SK-N-SH (cell line): ENCODE data around the gene GUK1. TPM values are rescaled to one million over a fixed set of nuclear protein-coding genes. Genes with fewer than 3 reads are reported as not detected.

Experiments used
- CTCF ChIA-PET: fragments of 300-600, 350-600 bp; formaldehyde crosslinking; extraction: SDS; loops from one replicate; lab custom pipeline; 2021; lab: Yijun Ruan, JAX
- POLR2A ChIA-PET: fragments of 350-600 bp; sonication (Branson Sonifier 250); formaldehyde crosslinking; extraction: SDS; loops from one replicate; lab custom pipeline; 2020; ENCODE audit warnings: antibody characterized with exemption, inconsistent platforms; lab: Yijun Ruan, JAX
- DNase-seq: peaks from one replicate; pipeline ENCODE4 v3.0.0; 2012
- H2AFZ ChIP-seq: fragments of 200-600 bp; sonication (generic); 2 replicates; pipeline ENCODE4 v1.8.1; 2016; ENCODE audit warnings: antibody characterized with exemption, mild to moderate bottlenecking, low read depth
- H3F3A ChIP-seq: fragments of 200-600 bp; sonication (generic); replicated peaks from 2 replicates; pipeline ENCODE3; 2016; ENCODE audit warnings: antibody characterized with exemption, mild to moderate bottlenecking; ENCODE audit not compliant: insufficient read depth
- H3K27ac ChIP-seq, 2 experiments: fragments of 200-500 bp in 1 of 2; fragments of 200-600 bp in 1 of 2; sonication (Bioruptor generic) in 1 of 2; sonication (generic), shearing (Covaris generic) in 1 of 2; 2 replicates each; pipeline versions ENCODE4 v1.5.1 to v1.6.1; 2014 to 2016; ENCODE audit warnings: low read depth in 2 of 2, inconsistent platforms in 1 of 2, low read length in 1 of 2, mild to moderate bottlenecking in 1 of 2, mixed read lengths in 1 of 2
- H3K27me3 ChIP-seq: fragments of 200-600 bp; sonication (generic), shearing (Covaris generic); 2 replicates; pipeline ENCODE4 v1.6.1; 2016; ENCODE audit warnings: mixed run types; ENCODE audit not compliant: insufficient read depth
- H3K36me3 ChIP-seq, 2 experiments: fragments of 200-500 bp in 1 of 2; fragments of 200-600 bp in 1 of 2; sonication (Bioruptor generic) in 1 of 2; sonication (generic) in 1 of 2; replicated peaks in 1 of 2; 2 replicates each; pipeline versions ENCODE3 to v1.5.1; 2014 to 2016; ENCODE audit warnings: low read length in 1 of 2, mild to moderate bottlenecking in 1 of 2; ENCODE audit not compliant: insufficient read depth in 2 of 2, control insufficient read depth in 1 of 2
- H3K4me1 ChIP-seq, 2 experiments: fragments of 200-500 bp in 1 of 2; fragments of 200-600 bp in 1 of 2; sonication (Bioruptor generic) in 1 of 2; sonication (generic), shearing (Covaris generic) in 1 of 2; 2 replicates each; pipeline versions ENCODE4 v1.5.1 to v1.6.1; 2014 to 2016; ENCODE audit warnings: low read depth in 1 of 2, low read length in 1 of 2, mixed run types in 1 of 2; ENCODE audit not compliant: insufficient read depth in 2 of 2, control insufficient read depth in 1 of 2
- H3K4me2 ChIP-seq: fragments of 200-600 bp; sonication (generic), shearing (Covaris generic); 2 replicates; pipeline ENCODE4 v1.6.1; 2017; ENCODE audit warnings: mixed run types
- H3K4me3 ChIP-seq, 2 experiments: fragments of 200-500 bp in 1 of 2; fragments of 200-600 bp in 1 of 2; sonication (Bioruptor generic) in 1 of 2; sonication (generic), shearing (Covaris generic) in 1 of 2; 2 replicates each; pipeline versions ENCODE4 v1.5.1 to v1.8.1; 2014 to 2016; ENCODE audit warnings: low read depth in 2 of 2, inconsistent platforms in 1 of 2, low read length in 1 of 2, mild to moderate bottlenecking in 1 of 2, mixed read lengths in 1 of 2, moderate library complexity in 1 of 2
- H3K79me2 ChIP-seq: fragments of 200-600 bp; sonication (generic); 2 replicates; pipeline ENCODE4 v1.8.1; 2017; ENCODE audit warnings: mild to moderate bottlenecking; ENCODE audit not compliant: insufficient read depth
- H3K9ac ChIP-seq: fragments of 200-600 bp; sonication (generic); 2 replicates; pipeline ENCODE4 v1.6.1; 2017; ENCODE audit warnings: mixed run types
- H3K9me2 ChIP-seq: fragments of 200-600 bp; sonication (generic); 2 replicates; pipeline ENCODE4 v1.6.1; 2017; ENCODE audit warnings: mixed run types
- H3K9me3 ChIP-seq: fragments of 200-600 bp; sonication (generic); 2 replicates; pipeline ENCODE4 v1.6.1; 2017; ENCODE audit warnings: mixed run types, mild to moderate bottlenecking, moderate library complexity
- H4K20me1 ChIP-seq: fragments of 200-600 bp; sonication (generic); 2 replicates; pipeline ENCODE4 v1.6.1; 2017; ENCODE audit warnings: mild to moderate bottlenecking, mixed run types; ENCODE audit not compliant: insufficient read depth
- CHD2 ChIP-seq: fragments of 150-350 bp; IDR thresholded peaks from 2 replicates; pipeline ENCODE4 v1.6.1; 2018; ENCODE audit warnings: low read length; ENCODE audit not compliant: partially characterized antibody
- CTCF ChIP-seq: fragments of 200-600 bp; sonication (generic); IDR thresholded peaks from 2 replicates; pipeline ENCODE4 v1.6.1; 2017; ENCODE audit warnings: antibody characterized with exemption, mild to moderate bottlenecking, moderate library complexity
- EP300 ChIP-seq, 2 experiments: IDR thresholded peaks; 2 replicates each; pipeline versions ENCODE4 v1.4.0 to v1.6.1; 2012; ENCODE audit warnings: borderline replicate concordance in 1 of 2, low read depth in 1 of 2, low read length in 1 of 2
- FOSL2 ChIP-seq: IDR thresholded peaks from 2 replicates; pipeline ENCODE4 v1.4.0; 2012; ENCODE audit warnings: low read depth, mild to moderate bottlenecking, moderate library complexity, borderline replicate concordance
- FOXM1 ChIP-seq: IDR thresholded peaks from 2 replicates; pipeline ENCODE4 v1.4.0; 2012; ENCODE audit warnings: low read depth, mild to moderate bottlenecking
- GABPA ChIP-seq: IDR thresholded peaks from 2 replicates; pipeline ENCODE4 v1.4.0; 2012; ENCODE audit warnings: low read depth, mild to moderate bottlenecking
- JUND ChIP-seq: IDR thresholded peaks from 2 replicates; pipeline ENCODE4 v1.4.0; 2012
- MAX ChIP-seq: IDR thresholded peaks from 2 replicates; pipeline ENCODE4 v1.4.0; 2012; ENCODE audit warnings: low read depth
- NFIC ChIP-seq: IDR thresholded peaks from 2 replicates; pipeline ENCODE4 v1.4.0; 2012; ENCODE audit warnings: borderline replicate concordance
- NRF1 ChIP-seq: IDR thresholded peaks from 2 replicates; pipeline ENCODE4 v1.6.1; 2012; ENCODE audit warnings: low read depth, mild to moderate bottlenecking, low read length
- RFX5 ChIP-seq: IDR thresholded peaks from 2 replicates; pipeline ENCODE4 v1.6.1; 2012; ENCODE audit warnings: mild to moderate bottlenecking, improper control_type of control experiment, low read length
- SIN3A ChIP-seq: IDR thresholded peaks from 2 replicates; pipeline ENCODE4 v1.6.1; 2012; ENCODE audit warnings: low read depth, mild to moderate bottlenecking, low read length, moderate library complexity, borderline replicate concordance
- USF1 ChIP-seq: IDR thresholded peaks from 2 replicates; pipeline ENCODE4 v1.4.0; 2012; ENCODE audit warnings: low read depth, borderline replicate concordance
- YY1 ChIP-seq: IDR thresholded peaks from 2 replicates; pipeline ENCODE4 v1.4.0; 2012; ENCODE audit warnings: low read depth, mild to moderate bottlenecking
- WGBS: methylation state at CpG from one replicate; pipeline ENCODE4 v1.1.6; 2017; ENCODE audit warnings: low lambda C conversion rate; 5-methylcytosine and 5-hydroxymethylcytosine counted together
- polyA plus RNA-seq, 3 experiments: library from polyadenylated mRNA; depleted of rRNA; stranded (reverse); fragments of >200 nt; gene quantifications; 2 replicates each; pipeline ENCODE4 v1.2.3, GENCODE V29; 2012

GUK1 gene
- polyA plus RNA-seq, 1 of the 3 experiments (the other 2 are of a cell fraction), result 742 TPM

GRCh38 chr1:228105270-228105995 is 34.6 kb upstream of the GUK1 start:
- no peak overlapping the region for H2AFZ ChIP-seq
- H3K9ac ChIP-seq, result no peak overlapping the region
- H3K27ac ChIP-seq, result no peak overlapping the region
- H3K79me2 ChIP-seq, result peaks cover 43% of the 10 kb centered on the region
- H3K27me3 ChIP-seq, result no peaks in the 10 kb centered on the region
- H3K4me3 ChIP-seq, result no peak overlapping the region
- no peak for TF ChIP-seq CTCF
- no peak for TF ChIP-seq YY1
- no peak for TF ChIP-seq SIN3A
- no peak for TF ChIP-seq EP300 (IDR thresholded peaks at IDR 0.05; ENCODE audit: borderline replicate concordance in 1 of 2, low read depth in 1 of 2, low read length in 1 of 2)
- no peak for TF ChIP-seq NFIC
- TF ChIP-seq MAX, result no peak
- TF ChIP-seq GABPA, result no peak
- no peak for TF ChIP-seq FOXM1
- no peak for TF ChIP-seq USF1
- TF ChIP-seq CHD2, result no peak
- no peak for TF ChIP-seq NRF1
- no peak for TF ChIP-seq RFX5
- no peak for TF ChIP-seq JUND
- no peak for TF ChIP-seq FOSL2
- TF ChIP-seq, all 33 proteins: peak for 0
- H4K20me1 ChIP-seq, result peaks cover 15% of the 10 kb centered on the region
- no peak for DNase-seq
- H3K9me3 ChIP-seq, result no peaks in the 10 kb centered on the region
- H3K4me1 ChIP-seq, result peaks cover 8 to 43% of the 10 kb centered on the region in 2 experiments; a peak in 3 of 4 replicates
- ChIA-PET CTCF (no interaction called here), POLR2A (no interaction called here)
- no peak overlapping the region for H3K4me2 ChIP-seq
- H3K9me2 ChIP-seq, result no peaks in the 10 kb centered on the region
- 78% methylated on average over 6 of the region's 9 CpGs for WGBS
- H3F3A ChIP-seq, result peaks cover 12% of the 10 kb centered on the region
- peaks cover 13 to 30% of the 10 kb centered on the region in 2 experiments for H3K36me3 ChIP-seq
